Caco-2 (cell line): ENCODE measurements around the gene JSRP1. TPM values are rescaled to one million over a fixed set of nuclear protein-coding genes. Genes with fewer than 3 reads are reported as not detected.

Source experiments
- BruUV-seq: library from RNA; stranded (reverse); fragments of 400-500 nt; replicated peaks from 2 replicates; lab custom pipeline; 2021; lab: Mats Ljungman, UMichigan
- CTCF ChIA-PET: fragments of 300-600 bp; sonication (Branson Sonifier 250); formaldehyde crosslinking; loops from one replicate; lab custom pipeline; 2022; ENCODE audit warnings: antibody characterized with exemption; lab: Charles Lee
- POLR2A ChIA-PET: fragments of 300-600 bp; sonication (Branson Sonifier 250); formaldehyde crosslinking; loops from one replicate; lab custom pipeline; 2022; ENCODE audit warnings: antibody characterized with exemption; lab: Charles Lee
- DNase-seq, 2 experiments: peaks; one replicate each; pipeline versions ENCODE4 v3.0.0 to v3.0.0-alpha.2; 2020 to 2022
- H3K27me3 ChIP-seq: replicated peaks from 2 replicates; pipeline ENCODE4 v1.6.0; 2011; ENCODE audit warnings: low read length; ENCODE audit not compliant: control insufficient read depth, insufficient read depth
- H3K36me3 ChIP-seq: 2 replicates; pipeline ENCODE4 v1.5.1; 2011; ENCODE audit warnings: low read length; ENCODE audit not compliant: control insufficient read depth, insufficient read depth
- H3K4me1 ChIP-seq: fragments of 250-450 bp; sonication (Bioruptor Pico); 2 replicates; pipeline ENCODE4 v1.5.1; 2020; ENCODE audit warnings: mild to moderate bottlenecking
- H3K4me3 ChIP-seq: 2 replicates; pipeline ENCODE4 v1.5.1; 2011; ENCODE audit warnings: low read depth, mild to moderate bottlenecking, control low read depth, low read length
- H3K9me3 ChIP-seq: fragments of 250-450 bp; sonication (Bioruptor Pico); 2 replicates; pipeline ENCODE4 v1.5.1; 2020; ENCODE audit warnings: mild to moderate bottlenecking, moderate library complexity
- H3K27ac Mint-ChIP-seq: one replicate; pipeline ENCODE4 v1.8.0; 2022; ENCODE audit warnings: mixed read lengths; ENCODE audit not compliant: unreplicated experiment
- H3K27me3 Mint-ChIP-seq: one replicate; pipeline ENCODE4 v1.8.0; 2022; ENCODE audit warnings: mixed read lengths; ENCODE audit not compliant: insufficient read depth, unreplicated experiment
- H3K36me3 Mint-ChIP-seq: one replicate; pipeline ENCODE4 v1.8.0; 2022; ENCODE audit warnings: mild to moderate bottlenecking, mixed read lengths; ENCODE audit not compliant: insufficient read depth, unreplicated experiment
- H3K4me1 Mint-ChIP-seq: one replicate; pipeline ENCODE4 v1.8.0; 2022; ENCODE audit warnings: low read depth, mixed read lengths; ENCODE audit not compliant: unreplicated experiment
- H3K4me3 Mint-ChIP-seq: one replicate; pipeline ENCODE4 v1.8.0; 2022; ENCODE audit warnings: mild to moderate bottlenecking, moderate library complexity, mixed read lengths; ENCODE audit not compliant: unreplicated experiment
- H3K9me3 Mint-ChIP-seq: one replicate; pipeline ENCODE4 v1.8.0; 2022; ENCODE audit warnings: mixed read lengths; ENCODE audit not compliant: unreplicated experiment
- intact Hi-C: fragments of 100-400 bp; cut with micrococcal nuclease; formaldehyde crosslinking; loops from one replicate; pipeline ENCODE4 v1.10.0; 2022; ENCODE audit not compliant: unreplicated experiment
- total RNA-seq: library from RNA; stranded (reverse); gene quantifications from 2 replicates; pipeline ENCODE4 v1.2.3, GENCODE V29; 2022
- TF ChIP-seq, protein P1 (sequence below), 2 experiments: fragments of 200-600 bp in 1 of 2; IDR thresholded peaks; 1 replicate in 1 of 2; 2 replicates in 1 of 2; pipeline versions ENCODE4 v1.5.1 to v1.8.0; 2011 to 2022; ENCODE audit warnings: antibody characterized with exemption in 1 of 2, control low read depth in 1 of 2, inconsistent platforms in 1 of 2, low read depth in 1 of 2, low read length in 1 of 2, mild to moderate bottlenecking in 1 of 2, moderate library complexity in 1 of 2; ENCODE audit not compliant: insufficient read depth in 1 of 2, severe bottlenecking in 1 of 2, unreplicated experiment in 1 of 2

The JSRP1 gene
- total RNA-seq, 1 experiment from 2014 or later, result not detected

DNA sequence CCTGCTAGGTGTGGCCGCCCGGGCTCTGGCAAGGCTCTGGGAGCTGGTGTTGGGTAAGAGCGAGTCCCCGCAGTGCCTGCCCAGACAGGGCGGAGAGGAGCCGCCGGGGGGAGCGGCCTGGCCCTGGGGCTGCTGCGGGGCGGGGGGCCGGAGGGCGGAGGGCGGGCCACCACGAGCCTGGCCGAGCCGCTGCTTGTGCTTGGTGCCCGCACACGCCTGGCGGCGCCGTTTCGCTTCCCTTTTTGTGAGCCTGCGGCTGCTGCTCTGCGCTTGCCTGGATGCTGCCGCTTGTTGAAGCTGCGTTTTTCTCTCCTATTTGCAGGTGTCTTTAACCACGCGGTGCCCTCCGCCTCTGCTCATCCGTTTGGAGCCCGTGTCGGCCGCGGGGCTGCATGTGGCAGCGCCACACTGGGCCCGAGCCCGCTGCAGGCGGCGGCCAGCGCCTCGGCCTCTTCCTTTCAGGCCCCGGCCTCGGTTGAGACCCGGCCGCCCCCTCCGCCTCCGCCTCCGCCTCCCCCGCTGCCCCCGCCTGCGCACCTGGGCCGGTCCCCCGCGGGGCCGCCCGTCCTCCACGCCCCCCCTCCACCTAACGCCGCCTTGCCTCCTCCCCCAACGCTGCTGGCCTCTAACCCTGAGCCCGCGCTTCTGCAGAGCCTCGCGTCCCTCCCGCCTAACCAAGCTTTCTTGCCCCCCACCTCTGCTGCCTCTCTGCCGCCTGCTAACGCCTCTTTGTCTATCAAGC, 28.6 kb downstream of the JSRP1 start:
- H3K9me3 Mint-ChIP-seq, result no peaks in the 10 kb centered on the region
- no peaks in the 10 kb centered on the region for H3K4me1 Mint-ChIP-seq
- ChIA-PET CTCF (interaction anchor here (1.1 kb wide), 1 partner anchor 72 kb away, joined by 6 read pairs; no protein-coding TSS in a partner anchor), POLR2A (interaction anchor here (0.6 kb wide), 1 partner anchor 200 kb away, joined by 3 read pairs; the partner anchor contains the start of gene TIMM13)
- Histone ChIP-seq H3K4me3 (no peak overlapping the region), H3K36me3 (peaks cover 3% of the 10 kb centered on the region; the same call in 1 of the 2 replicates), H3K9me3 (no peaks in the 10 kb centered on the region), H3K27me3 (no peaks in the 10 kb centered on the region), H3K4me1 (no peaks in the 10 kb centered on the region)
- no TSS peak for BruUV-seq
- H3K36me3 Mint-ChIP-seq, result peaks cover 84% of the 10 kb centered on the region
- TF ChIP-seq, protein P1, sequence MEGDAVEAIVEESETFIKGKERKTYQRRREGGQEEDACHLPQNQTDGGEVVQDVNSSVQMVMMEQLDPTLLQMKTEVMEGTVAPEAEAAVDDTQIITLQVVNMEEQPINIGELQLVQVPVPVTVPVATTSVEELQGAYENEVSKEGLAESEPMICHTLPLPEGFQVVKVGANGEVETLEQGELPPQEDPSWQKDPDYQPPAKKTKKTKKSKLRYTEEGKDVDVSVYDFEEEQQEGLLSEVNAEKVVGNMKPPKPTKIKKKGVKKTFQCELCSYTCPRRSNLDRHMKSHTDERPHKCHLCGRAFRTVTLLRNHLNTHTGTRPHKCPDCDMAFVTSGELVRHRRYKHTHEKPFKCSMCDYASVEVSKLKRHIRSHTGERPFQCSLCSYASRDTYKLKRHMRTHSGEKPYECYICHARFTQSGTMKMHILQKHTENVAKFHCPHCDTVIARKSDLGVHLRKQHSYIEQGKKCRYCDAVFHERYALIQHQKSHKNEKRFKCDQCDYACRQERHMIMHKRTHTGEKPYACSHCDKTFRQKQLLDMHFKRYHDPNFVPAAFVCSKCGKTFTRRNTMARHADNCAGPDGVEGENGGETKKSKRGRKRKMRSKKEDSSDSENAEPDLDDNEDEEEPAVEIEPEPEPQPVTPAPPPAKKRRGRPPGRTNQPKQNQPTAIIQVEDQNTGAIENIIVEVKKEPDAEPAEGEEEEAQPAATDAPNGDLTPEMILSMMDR (IDR thresholded peaks at IDR 0.05; ENCODE audit: insufficient read depth in 1 of 2, low read depth in 1 of 2, low read length in 1 of 2, severe bottlenecking in 1 of 2, unreplicated experiment in 1 of 2), result no peak
- intact Hi-C loops, result no loop called here
- no peak overlapping the region for H3K4me3 Mint-ChIP-seq
- H3K27me3 Mint-ChIP-seq, result no peaks in the 10 kb centered on the region
- H3K27ac Mint-ChIP-seq, result no peak overlapping the region
- DNase-seq, result no peak

DNA sequence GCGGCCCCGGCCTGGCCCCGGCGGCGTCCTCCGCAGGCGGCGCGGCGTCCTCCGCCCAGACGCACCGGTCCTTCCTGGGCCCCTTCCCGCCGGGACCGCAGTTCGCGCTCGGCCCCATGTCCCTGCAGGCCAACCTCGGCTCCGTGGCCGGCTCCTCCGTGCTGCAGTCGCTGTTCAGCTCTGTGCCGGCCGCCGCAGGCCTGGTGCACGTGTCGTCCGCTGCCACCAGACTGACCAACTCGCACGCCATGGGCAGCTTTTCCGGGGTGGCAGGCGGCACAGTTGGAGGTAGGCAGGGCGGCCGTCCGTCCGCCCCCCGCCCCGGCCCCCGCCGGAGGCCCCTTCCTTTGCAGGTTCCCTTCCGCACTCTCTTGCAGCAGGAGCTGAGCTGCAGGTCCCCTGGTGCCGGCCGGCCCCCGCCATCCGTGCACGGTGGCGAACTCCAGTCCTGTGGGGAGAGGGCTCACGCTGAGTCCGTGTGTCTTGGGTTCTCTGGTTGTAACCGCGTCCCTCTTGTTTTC, 29.3 kb downstream of the JSRP1 start:
- TF ChIP-seq, protein P1 (IDR thresholded peaks at IDR 0.05; ENCODE audit: insufficient read depth in 1 of 2, low read depth in 1 of 2, low read length in 1 of 2, severe bottlenecking in 1 of 2, unreplicated experiment in 1 of 2), result no peak
- Histone ChIP-seq H3K27me3 (no peaks in the 10 kb centered on the region), H3K9me3 (no peaks in the 10 kb centered on the region), H3K4me1 (no peaks in the 10 kb centered on the region), H3K4me3 (no peak overlapping the region), H3K36me3 (peaks cover 3% of the 10 kb centered on the region; the same call in 1 of the 2 replicates)
- no peak overlapping the region for H3K27ac Mint-ChIP-seq
- H3K4me3 Mint-ChIP-seq, result no peak overlapping the region
- DNase-seq, result no peak
- intact Hi-C loops, result no loop called here
- H3K4me1 Mint-ChIP-seq, result no peaks in the 10 kb centered on the region
- no TSS peak for BruUV-seq
- peaks cover 81% of the 10 kb centered on the region for H3K36me3 Mint-ChIP-seq
- H3K27me3 Mint-ChIP-seq, result no peaks in the 10 kb centered on the region
- POLR2A ChIA-PET, result no interaction called here
- no peaks in the 10 kb centered on the region for H3K9me3 Mint-ChIP-seq
- CTCF ChIA-PET, result no interaction called here

DNA sequence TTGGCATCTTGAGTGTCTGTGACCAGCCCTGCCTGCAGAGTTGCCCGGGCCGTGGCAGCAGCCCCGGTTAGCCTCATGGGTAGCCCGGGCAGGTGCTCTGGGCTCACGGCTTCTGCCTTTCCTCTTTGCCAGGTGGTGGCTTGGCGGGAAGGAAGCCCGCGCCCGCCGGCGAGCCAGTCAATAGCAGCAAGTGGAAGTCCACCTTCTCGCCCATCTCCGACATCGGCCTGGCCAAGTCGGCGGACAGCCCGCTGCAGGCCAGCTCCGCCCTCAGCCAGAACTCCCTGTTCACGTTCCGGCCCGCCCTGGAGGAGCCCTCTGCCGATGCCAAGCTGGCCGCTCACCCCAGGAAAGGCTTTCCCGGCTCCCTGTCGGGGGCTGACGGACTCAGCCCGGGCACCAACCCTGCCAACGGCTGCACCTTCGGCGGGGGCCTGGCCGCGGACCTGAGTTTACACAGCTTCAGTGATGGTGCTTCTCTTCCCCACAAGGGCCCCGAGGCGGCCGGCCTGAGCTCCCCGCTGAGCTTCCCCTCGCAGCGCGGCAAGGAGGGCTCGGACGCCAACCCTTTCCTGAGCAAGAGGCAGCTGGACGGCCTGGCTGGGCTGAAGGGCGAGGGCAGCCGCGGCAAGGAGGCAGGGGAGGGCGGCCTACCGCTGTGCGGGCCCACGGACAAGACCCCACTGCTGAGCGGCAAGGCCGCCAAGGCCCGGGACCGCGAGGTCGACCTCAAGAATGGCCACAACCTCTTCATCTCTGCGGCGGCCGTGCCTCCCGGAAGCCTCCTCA, 30.0 kb downstream of the JSRP1 start:
- Histone ChIP-seq H3K4me1 (no peaks in the 10 kb centered on the region), H3K36me3 (peaks cover 3% of the 10 kb centered on the region; the same call in 1 of the 2 replicates), H3K4me3 (no peak overlapping the region), H3K9me3 (no peaks in the 10 kb centered on the region), H3K27me3 (no peaks in the 10 kb centered on the region)
- H3K9me3 Mint-ChIP-seq, result no peaks in the 10 kb centered on the region
- BruUV-seq, result no TSS peak
- peaks cover 79% of the 10 kb centered on the region for H3K36me3 Mint-ChIP-seq
- H3K27ac Mint-ChIP-seq, result no peak overlapping the region
- H3K27me3 Mint-ChIP-seq, result no peaks in the 10 kb centered on the region
- H3K4me3 Mint-ChIP-seq, result no peak overlapping the region
- CTCF ChIA-PET, result no interaction called here
- no peak for DNase-seq
- POLR2A ChIA-PET, result no interaction called here
- intact Hi-C loops, result no loop called here
- no peaks in the 10 kb centered on the region for H3K4me1 Mint-ChIP-seq
- TF ChIP-seq, protein P1 (IDR thresholded peaks at IDR 0.05; ENCODE audit: insufficient read depth in 1 of 2, low read depth in 1 of 2, low read length in 1 of 2, severe bottlenecking in 1 of 2, unreplicated experiment in 1 of 2), result no peak
